ENCODE measurements around the gene RPS14. TPM values are rescaled to one million over a fixed set of nuclear protein-coding genes. Genes with fewer than 3 reads are reported as not detected.

RPS14 gene
- total and polyA plus RNA-seq, 2 of the 8 experiments (the other 6 are each of a cell fraction or from before 2014, with no cell fraction given) = 2,548 to 6,423 TPM

DNA sequence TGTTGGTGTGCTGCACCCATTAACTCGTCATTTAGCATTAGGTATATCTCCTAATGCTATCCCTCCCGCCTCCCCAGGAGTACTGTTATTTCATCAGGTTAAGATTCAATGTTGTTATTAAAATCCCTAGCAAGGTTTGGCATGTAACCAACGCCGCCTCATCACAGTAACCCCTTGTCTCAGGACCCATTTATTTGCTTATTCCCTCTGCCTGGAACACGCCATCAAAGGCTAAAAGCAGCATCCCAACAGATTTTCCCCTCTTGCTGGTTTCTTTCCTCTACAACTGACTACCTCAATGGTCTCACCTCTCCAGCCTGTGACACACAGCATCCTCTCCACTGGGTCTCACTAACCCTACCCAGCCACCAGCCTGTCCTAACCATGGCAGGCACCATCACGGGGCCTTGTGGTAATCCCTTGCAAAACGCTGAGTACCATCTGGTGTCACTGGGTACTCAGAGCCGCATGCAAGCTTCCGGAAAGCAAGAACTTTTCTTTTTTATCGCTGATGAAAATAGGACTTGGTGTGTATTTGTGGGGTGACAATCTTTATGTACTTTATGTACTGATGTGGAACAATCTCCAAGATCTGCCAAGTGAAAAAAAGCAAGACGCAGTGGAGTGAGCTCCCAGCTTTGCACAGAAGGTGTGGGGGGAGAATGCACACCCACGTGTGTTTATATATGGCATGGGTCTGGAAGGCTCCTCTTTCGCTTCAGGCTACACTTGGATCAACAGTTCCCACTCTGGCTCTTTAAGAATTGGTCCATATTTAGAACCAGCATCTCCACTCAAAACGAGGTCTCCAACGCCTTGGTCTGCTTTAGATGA, 6.1 kb downstream of the RPS14 start:
- no peak overlapping the region for H3K4ac ChIP-seq (replicated peaks; ENCODE audit: insufficient read length, low read depth, low read length)
- H2AK5ac ChIP-seq (ENCODE audit: low read depth, low read length) = no peak overlapping the region
- DNase-seq (ENCODE audit: low read depth in 1 of 2, low spot score in 2 of 2) (no peak), FAIRE-seq (no peak)
- CTCF ChIA-PET (ENCODE audit: partially characterized antibody) = interaction anchor here (1.0 to 14.1 kb wide), 4 partner anchors 14 to 80 kb away, joined by 3 to 245 read pairs (median 4); no protein-coding TSS in a partner anchor
- H2BK15ac ChIP-seq (ENCODE audit: low read length) = no peak overlapping the region
- H3K79me2 ChIP-seq (ENCODE audit: control insufficient read depth in 1 of 2, insufficient read depth in 2 of 2, low read length in 2 of 2) = peaks cover 8 to 24% of the 10 kb centered on the region in 2 experiments
- H3K18ac ChIP-seq (ENCODE audit: extremely low read depth, low read length) = no peak overlapping the region
- H3K36me3 ChIP-seq (ENCODE audit: control insufficient read depth in 2 of 4, insufficient read depth in 4 of 4, low read length in 3 of 4) = peaks cover 44 to 55% (median 49%) of the 10 kb centered on the region in 4 experiments
- H2BK20ac ChIP-seq (ENCODE audit: low read length) = no peak overlapping the region
- no peaks in the 10 kb centered on the region for H3K9me3 ChIP-seq (ENCODE audit: insufficient read depth in 2 of 2, low read depth in 1 of 2, low read length in 1 of 2)
- no peak overlapping the region for H2BK5ac ChIP-seq (ENCODE audit: low read depth, low read length)
- no peak overlapping the region for H4K8ac ChIP-seq (ENCODE audit: extremely low read depth, insufficient read depth, low read length)
- no peak overlapping the region for H3K23ac ChIP-seq (ENCODE audit: insufficient read length)
- no peak overlapping the region for H3K9ac ChIP-seq (replicated peaks in 1 of 4; ENCODE audit: extremely low read depth in 1 of 4, low read depth in 3 of 4, low read length in 3 of 4)
- no peak overlapping the region for H3K56ac ChIP-seq (replicated peaks; ENCODE audit: insufficient read length, low read depth, low read length)
- H2BK120ac ChIP-seq (replicated peaks; ENCODE audit: low read depth, low read length) = no peak overlapping the region
- no peak overlapping the region for H4K5ac ChIP-seq (ENCODE audit: insufficient read length, low read depth, low read length)
- peaks cover 4% of the 10 kb centered on the region for H3K79me1 ChIP-seq (ENCODE audit: low read depth, low read length)
- H4K20me1 ChIP-seq (replicated peaks in 1 of 2; ENCODE audit: control insufficient read depth in 1 of 2, insufficient read depth in 2 of 2, low read length in 2 of 2) = peaks cover 17 to 28% of the 10 kb centered on the region in 2 experiments
- no peak overlapping the region for H4K91ac ChIP-seq (replicated peaks; ENCODE audit: insufficient read length, low read length)
- no peaks in the 10 kb centered on the region for H3K27me3 ChIP-seq (replicated peaks in 1 of 4; ENCODE audit: control insufficient read depth in 3 of 4, extremely low read depth in 1 of 4, insufficient read depth in 3 of 4, low read length in 3 of 4)
- peaks cover 3 to 12% (median 8%) of the 10 kb centered on the region in 4 experiments for H3K4me1 ChIP-seq (replicated peaks in 1 of 4; ENCODE audit: control insufficient read depth in 3 of 4, insufficient read depth in 4 of 4, low read length in 3 of 4)
- H2AFZ ChIP-seq (ENCODE audit: low read length) = no peak overlapping the region
- H3K4me3 ChIP-seq (ENCODE audit: extremely low read depth in 1 of 4, insufficient read depth in 2 of 4, low read depth in 3 of 4, low read length in 4 of 4) = no peak overlapping the region
- no peak overlapping the region for H2BK12ac ChIP-seq (ENCODE audit: low read depth, low read length)
- H3K27ac ChIP-seq (ENCODE audit: low read depth, low read length) = no peak overlapping the region
- peaks cover 6% of the 10 kb centered on the region for H3K23me2 ChIP-seq (ENCODE audit: low read depth, low read length)
- no peak overlapping the region for H3K4me2 ChIP-seq (ENCODE audit: insufficient read depth in 1 of 2, low read depth in 2 of 2, low read length in 2 of 2)
- POLR2A ChIA-PET (ENCODE audit: partially characterized antibody) = interaction anchor here (0.8 to 7.7 kb wide), 31 partner anchors 8 to 117 kb away, joined by 3 to 70 read pairs (median 5); partner anchors contain the start of genes CD74 and RPS14
- no peak overlapping the region for H3K14ac ChIP-seq (ENCODE audit: insufficient read length)
- 91% methylated on average over 15 of the region's 15 CpGs; no CpG with 5 or more reads in 1 of the 2 experiments for WGBS, 2 experiments (ENCODE audit: extremely low coverage in 1 of 2, insufficient coverage in 1 of 2, insufficient read length in 1 of 2, insufficient replicate concordance in 2 of 2, low coverage in 1 of 2, low lambda C conversion rate in 2 of 2, missing lambda C conversion rate in 1 of 2)
